Stimulated activated CD8-positive, alpha-beta memory T cell treated with anti-CD3 and anti-CD28 coated beads, Interleukin-4, amount 100 ng/mL, for 24 hours (primary cell): ENCODE measurements around the gene IL16.
"Not testable (repeated sequence)": the region's sequence is repeated elsewhere in the genome, so short reads cannot be mapped to it uniquely, and the experiment has no call there.

Experiments
- DNase-seq: peaks from one replicate; pipeline ENCODE4 v3.0.0-alpha.2; 2020; ENCODE audit warnings: low read depth

Gene IL16

DNA sequence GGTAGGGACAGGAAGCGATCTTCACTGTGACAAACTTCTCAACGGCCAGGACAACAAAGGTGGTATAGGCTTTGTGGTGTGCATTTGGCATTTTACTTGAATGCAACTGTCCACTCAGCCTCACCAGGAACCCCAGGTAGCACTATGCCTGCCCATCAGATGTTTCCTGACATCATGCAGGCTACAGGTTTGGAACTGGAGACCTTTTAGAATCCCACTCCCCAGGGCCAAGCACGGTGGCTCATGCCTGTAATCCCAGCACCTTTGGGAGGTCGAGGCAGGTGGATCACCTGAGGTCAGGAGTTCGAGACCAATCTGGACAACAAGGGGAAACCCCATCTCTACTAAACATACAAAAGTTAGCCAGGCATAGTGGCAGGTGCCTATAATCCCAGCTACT, 117.7 kb downstream of the IL16 start:
- no peak for DNase-seq

- DNase-seq = no peak
These were observed 118.9 kb downstream of the IL16 start for GRCh38 chr15:81315452-81316175.

DNA sequence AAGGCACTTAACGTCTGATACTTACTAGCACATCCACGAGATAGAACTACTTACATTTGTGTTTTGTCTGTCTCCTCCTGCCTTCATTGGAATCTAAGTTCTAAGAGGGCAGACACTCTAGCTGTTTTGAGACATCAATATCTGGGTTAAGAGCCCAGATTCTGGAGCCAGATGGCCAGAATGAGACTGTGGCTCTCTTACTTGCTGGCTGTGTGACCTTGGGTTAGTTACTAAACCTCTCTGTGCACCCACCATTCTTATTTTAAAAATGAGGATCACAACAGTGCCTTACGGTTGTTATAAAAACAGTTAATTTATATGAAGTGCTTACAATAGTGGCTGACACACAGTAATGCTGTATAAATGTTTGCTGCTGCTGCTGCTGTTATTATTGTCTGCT, 119.6 kb downstream of the IL16 start:
- DNase-seq = no peak

- DNase-seq = no peak
These were observed 121.0 kb downstream of the IL16 start for GRCh38 chr15:81317642-81318017.

DNA sequence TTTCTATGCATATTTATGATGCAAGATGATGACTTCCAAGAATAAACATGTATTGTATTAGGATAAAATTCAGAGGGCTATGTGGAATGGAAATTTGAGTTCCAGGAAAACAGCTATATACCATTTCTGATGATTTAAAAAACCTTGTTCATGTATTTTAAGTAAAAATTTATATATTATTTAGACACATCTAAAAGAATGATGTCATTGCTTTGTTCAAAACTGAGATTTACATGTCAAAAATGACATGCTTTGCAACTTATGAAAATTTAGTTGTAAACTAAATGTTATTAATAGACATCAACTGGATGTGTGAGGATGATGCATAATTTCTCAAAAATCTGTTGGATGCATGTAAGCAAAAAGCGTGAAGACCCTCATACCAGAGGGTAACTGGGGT, 125.0 kb downstream of the IL16 start:
- no peak for DNase-seq

- no peak for DNase-seq
These were observed 126.1 kb downstream of the IL16 start for GRCh38 chr15:81322676-81323253.

- DNase-seq = no peak
These were observed 126.9 kb downstream of the IL16 start for GRCh38 chr15:81323559-81323943.

- DNase-seq = peak; percentile 97
These were observed 127.5 kb downstream of the IL16 start, which contains the start of gene STARD5 for GRCh38 chr15:81323944-81324881. Gene STARD5 (minus strand): TSS chr15:81324141. CDS start chr15:81324099, 42 bp downstream.

- DNase-seq = no peak
These were observed 130.0 kb downstream of the IL16 start for GRCh38 chr15:81326466-81327212.

DNA sequence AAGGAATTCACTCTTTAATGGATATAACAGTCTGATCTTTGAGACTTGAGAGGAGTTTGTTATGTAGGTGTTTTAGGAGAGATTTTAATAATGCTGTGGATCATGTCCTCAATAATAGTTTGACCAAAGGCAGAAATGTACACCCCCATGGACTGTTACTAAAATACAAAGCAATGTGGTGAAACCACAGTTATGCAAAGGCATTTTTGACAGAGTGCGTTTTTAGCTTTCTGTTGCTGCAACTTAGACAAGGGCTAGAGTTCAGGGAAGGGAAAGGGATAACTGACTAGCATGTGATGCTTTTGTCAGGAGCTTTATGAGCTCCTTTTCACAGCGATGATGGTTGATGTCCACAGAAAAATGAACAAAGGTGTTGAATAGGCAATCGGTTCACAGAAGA, 130.8 kb downstream of the IL16 start:
- DNase-seq = no peak

- DNase-seq = no peak
These were observed 132.8 kb downstream of the IL16 start for GRCh38 chr15:81329446-81329845.

- no peak for DNase-seq
These were observed 133.8 kb downstream of the IL16 start for GRCh38 chr15:81330366-81331090.

DNA sequence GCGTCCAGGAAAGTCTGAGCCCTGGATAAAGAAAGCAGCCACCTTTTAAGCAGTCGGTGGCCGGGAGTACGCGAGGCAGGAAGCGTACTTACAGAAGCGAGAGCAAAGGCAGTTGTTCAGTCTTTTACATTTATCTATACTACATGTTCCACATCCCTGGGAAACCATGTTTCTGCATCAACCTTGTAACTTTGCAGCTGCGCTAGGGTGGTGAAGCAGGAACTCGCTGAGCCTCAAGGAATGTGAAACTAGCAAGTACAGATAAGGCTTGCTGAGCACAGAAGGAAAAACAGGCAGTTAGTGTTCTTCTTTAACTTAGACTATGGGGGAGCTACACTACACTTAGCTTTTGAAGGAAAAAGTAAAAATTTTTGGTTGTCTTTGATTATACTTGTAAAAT, 134.5 kb downstream of the IL16 start:
- DNase-seq = not testable (repeated sequence)

DNA sequence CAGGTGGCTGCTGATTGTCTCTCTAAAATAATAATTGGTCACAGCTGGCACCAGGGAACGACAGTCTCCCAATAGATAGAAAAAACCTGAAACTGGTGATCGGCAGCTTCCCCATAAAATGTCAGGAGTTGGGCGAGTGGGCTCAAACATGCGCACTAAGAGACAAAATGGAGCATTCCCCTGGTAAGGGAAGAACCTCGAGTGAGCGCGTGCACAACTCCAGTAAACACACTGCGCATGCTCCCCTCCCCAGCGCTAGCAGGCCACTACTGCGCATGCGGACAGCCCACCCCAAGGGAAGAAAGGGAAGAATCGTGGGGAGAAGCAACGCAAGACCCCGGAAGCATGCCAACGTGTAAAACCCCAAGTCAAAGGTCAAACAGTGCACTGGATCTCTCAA, 134.9 kb downstream of the IL16 start:
- no peak for DNase-seq

DNA sequence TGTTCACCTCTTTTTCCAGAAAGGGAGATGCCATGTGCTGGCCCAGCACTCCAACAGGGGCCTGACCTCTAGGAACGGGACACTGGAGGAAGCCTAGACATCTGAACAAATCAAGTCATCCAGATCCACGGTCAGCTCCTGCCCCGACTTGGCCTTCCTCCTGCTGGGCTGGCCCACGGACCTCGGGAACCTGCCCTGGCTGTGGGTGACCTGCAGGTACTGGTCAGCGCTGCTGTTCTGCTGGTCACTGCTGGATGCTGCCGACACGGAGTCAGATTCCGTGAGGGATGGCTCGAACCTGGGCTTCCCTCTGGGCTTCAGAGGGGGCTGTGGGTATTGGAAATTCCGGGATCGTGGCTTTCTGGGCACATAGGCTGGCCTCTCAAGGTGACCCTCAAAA, 135.6 kb downstream of the IL16 start:
- DNase-seq = no peak

DNA sequence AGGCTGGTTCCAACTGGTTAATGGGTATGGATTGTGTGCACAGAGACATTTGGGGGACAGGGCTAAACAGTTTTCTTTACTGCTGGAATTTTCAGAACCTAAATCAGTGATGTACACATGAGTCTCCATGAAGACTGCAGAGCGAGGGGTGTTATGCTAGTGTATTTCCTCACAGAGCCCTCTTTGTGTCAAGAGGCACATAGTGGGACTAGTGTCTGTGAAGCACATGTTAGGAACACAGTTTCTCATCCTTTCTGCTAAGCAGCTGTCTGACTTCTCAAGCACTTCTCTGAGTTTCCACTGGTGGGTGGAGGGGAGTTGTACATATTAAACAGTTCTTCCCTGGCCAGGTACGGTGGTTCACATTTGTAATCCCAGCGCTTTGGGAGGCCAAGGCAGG, 136.7 kb downstream of the IL16 start:
- DNase-seq = no peak

GRCh38 chr15:81334768-81335435, 138.2 kb downstream of the IL16 start:
- DNase-seq = no peak

DNA sequence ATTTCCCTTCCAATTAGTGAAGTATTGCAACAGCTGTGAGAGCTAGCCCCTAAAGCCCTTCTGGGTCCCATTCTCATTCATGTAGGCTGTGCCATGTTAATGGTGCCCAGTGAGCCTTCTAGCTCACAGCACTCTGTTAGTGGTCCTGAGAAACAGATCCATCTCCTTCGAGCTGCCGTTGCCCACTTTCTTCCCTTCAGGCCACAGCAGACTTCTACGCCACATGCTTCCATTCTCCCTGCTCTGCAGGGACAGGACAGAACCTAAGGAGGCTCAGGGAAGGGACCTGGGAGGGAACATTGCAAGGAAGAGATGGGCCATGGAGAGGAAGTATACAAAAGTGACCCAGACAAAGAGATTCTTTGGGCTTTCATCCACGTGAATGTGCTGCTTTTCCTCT, 139.0 kb downstream of the IL16 start:
- DNase-seq = no peak

GRCh38 chr15:81336568-81336967, 139.9 kb downstream of the IL16 start:
- no peak for DNase-seq

DNA sequence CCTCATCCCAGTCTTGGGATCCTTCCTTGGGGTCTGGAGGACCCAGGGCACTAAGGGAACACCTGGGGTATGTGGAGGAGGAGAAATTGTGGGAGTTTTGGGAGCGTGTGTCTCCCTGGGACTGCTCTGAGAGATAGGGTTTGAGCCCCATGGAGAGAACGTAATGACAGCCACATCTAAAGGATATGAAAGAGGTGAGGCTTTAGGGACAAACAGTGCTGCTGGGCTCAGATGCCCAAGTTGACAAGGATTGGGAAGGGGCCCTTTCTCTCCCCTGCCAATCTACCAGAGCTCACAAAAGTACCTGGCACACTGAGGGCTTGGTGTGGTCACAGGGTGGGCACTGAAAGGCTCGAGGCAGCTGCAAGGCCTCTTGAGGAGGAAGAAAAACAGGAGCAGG, 140.6 kb downstream of the IL16 start:
- no peak for DNase-seq

GRCh38 chr15:81337713-81338157, 141.1 kb downstream of the IL16 start:
- no peak for DNase-seq
